K562 treated with DMSO at 1 percent for 12 hours (cell line): ENCODE results near the gene GDE1. TPM values are rescaled to one million over a fixed set of nuclear protein-coding genes. Genes with fewer than 3 reads are reported as not detected.

Experiments used
- total RNA-seq: library from RNA; unstranded; fragments of 300-600 nt; gene quantifications from 2 replicates; pipeline ENCODE4 v1.2.3, GENCODE V29; 2022; ENCODE audit not compliant: insufficient read depth

Gene GDE1
- total RNA-seq: 39.1 and 78.9 TPM in 2 replicates

GRCh38 chr16:19521471-19522396, at the start of gene GDE1:
Gene GDE1, minus strand, starts transcription at chr16:19522098. Its CDS starts 134 bp downstream, at chr16:19521964.

GRCh38 chr16:19555186-19555937, 33.5 kb upstream of the GDE1 start, which contains the start of gene VPS35L:
Gene VPS35L, plus strand, starts transcription at chr16:19555703. Its CDS starts 27 bp downstream, at chr16:19555730.

GRCh38 chr16:19523559-19524355, 1.9 kb upstream of the GDE1 start, which contains the start of gene CCP110:
Gene CCP110, plus strand, starts transcription at chr16:19523942. Its CDS starts 3,940 bp downstream, at chr16:19527882.

Other genes with a start within 250 kb of the GDE1 start
- gene CLEC19A, start 236.4 kb downstream of the GDE1 start, total RNA-seq: not detected in 2 replicates
- gene TMC5, start 104.2 kb downstream of the GDE1 start, total RNA-seq: 0.48 and 1.1 TPM in 2 replicates
- gene CCP110, start 1.8 kb upstream of the GDE1 start, total RNA-seq: 1.9 and 12.3 TPM in 2 replicates
- gene VPS35L, start 33.6 kb upstream of the GDE1 start, total RNA-seq: 9.9 and 20.4 TPM in 2 replicates
- 14.6 and 22.4 TPM in 2 replicates for gene KNOP1, start 196.1 kb upstream of the GDE1 start, total RNA-seq
- gene IQCK, start 196.2 kb upstream of the GDE1 start, total RNA-seq: 8.0 TPM in 1 of 2 replicates, not detected in the other